Activated naive CD4-positive, alpha-beta T cell treated with anti-CD3 and anti-CD28 coated beads for 36 hours (primary cell): ENCODE measurements around the gene INS. TPM values are rescaled to one million over a fixed set of nuclear protein-coding genes. Genes with fewer than 3 reads are reported as not detected.
A peak's percentile ranks its signal among the peaks of the same experiment; 100 is the strongest.
"Not testable (repeated sequence)": the region's sequence is repeated elsewhere in the genome, so short reads cannot be mapped to it uniquely, and the experiment has no call there.

ENCODE experiments used
- CTCF ChIA-PET: fragments of 350-600 bp; sonication (Branson Sonifier 250); formaldehyde crosslinking; loops from one replicate; lab custom pipeline; 2021; ENCODE audit warnings: antibody characterized with exemption; lab: Charles Lee
- DNase-seq: peaks from one replicate; pipeline ENCODE4 v3.0.0-alpha.2; 2020
- H3K27ac Mint-ChIP-seq: one replicate; pipeline ENCODE4 v1.8.0; 2021; ENCODE audit warnings: mild to moderate bottlenecking, mixed read lengths
- H3K27me3 Mint-ChIP-seq: one replicate; pipeline ENCODE4 v1.8.0; 2021; ENCODE audit warnings: low read depth, mixed read lengths
- H3K36me3 Mint-ChIP-seq: one replicate; pipeline ENCODE4 v1.8.0; 2021; ENCODE audit warnings: low read depth, mixed read lengths
- H3K4me1 Mint-ChIP-seq: one replicate; pipeline ENCODE4 v1.8.0; 2021; ENCODE audit warnings: low read depth, mixed read lengths
- H3K4me3 Mint-ChIP-seq: one replicate; pipeline ENCODE4 v1.8.0; 2021; ENCODE audit warnings: mild to moderate bottlenecking, moderate library complexity, mixed read lengths
- H3K9me3 Mint-ChIP-seq: one replicate; pipeline ENCODE4 v1.8.0; 2021; ENCODE audit warnings: mixed read lengths
- intact Hi-C: fragments of 100-400 bp; cut with micrococcal nuclease; formaldehyde crosslinking; loops from one replicate; pipeline ENCODE4 v1.15.1; 2023
- total RNA-seq, 2 experiments: library from RNA; stranded (reverse); gene quantifications; one replicate each; pipeline ENCODE4 v1.2.3, GENCODE V29; 2021

The INS gene
- total RNA-seq, 2 experiments from 2014 or later, result not detected

DNA sequence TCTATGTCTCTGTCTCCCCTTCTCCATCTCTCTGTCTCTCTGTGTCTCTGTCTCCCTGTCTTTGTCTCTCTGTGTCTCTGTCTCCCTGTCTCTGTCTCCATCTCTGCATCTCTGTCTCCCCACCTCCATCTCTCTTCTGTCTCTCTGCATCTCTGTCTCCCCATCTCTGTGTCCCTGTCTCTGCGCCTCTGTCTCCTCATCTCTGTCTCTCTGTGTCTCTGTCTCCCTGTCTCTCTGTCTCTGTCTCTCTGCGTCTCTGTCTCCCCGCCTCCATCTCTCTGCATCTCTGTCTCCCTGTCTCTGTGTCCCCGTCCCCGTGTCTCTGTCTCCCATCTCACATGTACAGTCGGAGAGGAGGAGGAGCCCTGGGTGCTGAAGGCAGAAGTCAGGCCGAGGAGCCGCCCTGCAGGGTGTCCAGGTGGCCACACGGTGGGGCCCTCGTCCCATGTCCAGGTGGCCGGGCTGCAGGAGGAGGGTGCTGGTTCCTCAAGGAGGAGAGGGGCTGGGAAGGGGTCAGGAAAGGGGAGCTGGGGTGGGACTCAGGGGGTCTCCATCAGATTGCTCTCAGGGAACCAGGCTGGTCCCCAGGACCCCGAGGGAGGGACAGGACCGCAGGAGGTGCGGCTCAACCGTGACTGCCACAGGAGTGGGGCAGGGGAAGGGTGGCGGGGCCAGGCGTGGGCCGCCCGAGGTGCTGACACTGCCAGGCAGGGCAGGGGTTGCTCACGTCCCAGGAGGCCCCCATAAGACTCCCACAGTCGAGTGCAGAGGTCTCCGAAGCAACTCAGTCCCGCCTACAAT is 36.2 kb upstream of the INS start:
- H3K4me3 Mint-ChIP-seq, result no peak overlapping the region
- CTCF ChIA-PET, result interaction anchor here (1.1 to 3.5 kb wide), 6 partner anchors 11 to 223 kb away, joined by 3 to 27 read pairs (median 9); partner anchors contain the start of genes C11orf21 and TSPAN32
- DNase-seq, result peak; percentile 82
- no peaks in the 10 kb centered on the region for H3K9me3 Mint-ChIP-seq
- H3K4me1 Mint-ChIP-seq, result no peaks in the 10 kb centered on the region
- H3K27me3 Mint-ChIP-seq, result no peaks in the 10 kb centered on the region
- no peak overlapping the region for H3K27ac Mint-ChIP-seq
- H3K36me3 Mint-ChIP-seq, result no peaks in the 10 kb centered on the region
- intact Hi-C loops, result loop anchor here (1.0 to 10.0 kb wide), 4 partner anchors 102 to 338 kb away; partner anchors contain the start of gene TSSC4

DNA sequence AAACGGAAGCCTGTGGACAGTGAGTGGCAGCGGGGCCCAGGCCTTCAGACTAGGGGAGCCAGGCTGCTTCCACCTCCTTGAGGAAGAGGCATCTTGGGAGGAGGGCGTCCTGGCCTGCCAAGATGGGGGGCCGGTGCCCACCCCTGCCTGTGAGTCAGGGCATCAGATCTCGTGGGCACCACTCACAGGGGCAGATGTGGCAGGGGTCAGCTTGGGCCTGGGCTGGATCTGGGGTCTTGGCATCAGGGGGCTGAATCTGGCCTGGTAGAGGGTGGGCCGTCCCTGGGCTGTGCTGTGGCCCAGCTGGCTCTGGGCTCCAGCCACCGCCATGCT is 34.7 kb upstream of the INS start:
- CTCF ChIA-PET, result interaction anchor here (3.8 to 4.5 kb wide), 2 partner anchors 109 to 224 kb away, joined by 18 to 29 read pairs; no protein-coding TSS in a partner anchor
- no peak overlapping the region for H3K27ac Mint-ChIP-seq
- peaks cover 3% of the 10 kb centered on the region for H3K4me1 Mint-ChIP-seq
- H3K36me3 Mint-ChIP-seq, result no peaks in the 10 kb centered on the region
- intact Hi-C loops, result loop anchor here (5.0 to 10.0 kb wide), 2 partner anchors 207 to 339 kb away; partner anchors contain the start of gene TSSC4
- DNase-seq, result no peak
- H3K4me3 Mint-ChIP-seq, result no peak overlapping the region
- no peaks in the 10 kb centered on the region for H3K9me3 Mint-ChIP-seq
- no peaks in the 10 kb centered on the region for H3K27me3 Mint-ChIP-seq

DNA sequence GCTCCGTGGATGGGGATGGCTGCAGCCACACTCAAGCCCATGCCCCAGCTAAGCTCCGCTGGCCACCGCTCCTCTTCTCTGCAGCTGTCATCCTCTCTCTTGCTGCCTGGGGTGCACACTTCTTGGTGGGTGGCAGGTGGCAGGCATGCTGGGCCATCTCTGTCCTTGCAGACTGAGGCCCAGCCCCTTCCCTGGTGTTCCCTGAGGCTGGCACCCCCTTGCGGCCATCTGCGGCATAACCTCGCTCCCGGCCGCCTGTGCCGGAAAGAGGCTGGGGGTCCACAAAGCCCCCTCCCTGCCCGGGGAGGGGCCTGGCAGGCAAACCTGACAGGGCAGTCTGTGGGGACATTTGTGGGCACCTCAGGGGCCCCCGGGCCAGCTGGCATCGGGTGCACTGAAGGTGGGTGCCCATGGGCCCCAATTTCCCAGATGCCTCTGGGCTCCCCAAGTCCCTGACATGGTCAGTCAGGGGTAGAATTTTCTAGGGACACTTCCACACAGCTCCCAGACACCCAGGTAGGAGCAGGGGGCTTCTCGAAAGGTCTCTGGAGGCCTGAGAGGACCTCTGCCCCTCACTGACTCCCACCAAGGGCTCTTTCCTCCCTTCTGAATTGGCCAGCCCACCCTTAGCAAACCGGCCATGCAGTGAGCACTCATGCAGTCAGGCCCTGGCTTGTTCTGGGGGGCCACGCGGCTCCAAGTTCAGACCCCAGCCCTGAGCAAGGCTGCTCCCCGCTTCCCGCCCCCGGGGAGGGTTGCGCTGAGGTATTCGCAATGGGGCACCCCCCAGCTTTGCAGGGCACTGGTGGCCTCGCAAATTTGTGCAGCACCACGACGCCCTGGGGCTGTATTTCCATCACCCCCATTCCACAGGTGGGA is 34.1 kb upstream of the INS start:
- Mint-ChIP-seq H3K36me3 (no peaks in the 10 kb centered on the region), H3K4me1 (peaks cover 5% of the 10 kb centered on the region), H3K4me3 (no peak overlapping the region), H3K27ac (no peak overlapping the region), H3K27me3 (no peaks in the 10 kb centered on the region), H3K9me3 (no peaks in the 10 kb centered on the region)
- DNase-seq, result peak; percentile 58
- intact Hi-C loops, result loop anchor here (5.0 to 10.0 kb wide), 2 partner anchors 207 to 340 kb away; partner anchors contain the start of gene TSSC4
- CTCF ChIA-PET, result interaction anchor here (0.7 to 4.5 kb wide), 10 partner anchors 11 to 336 kb away, joined by 3 to 29 read pairs (median 5); no protein-coding TSS in a partner anchor

DNA sequence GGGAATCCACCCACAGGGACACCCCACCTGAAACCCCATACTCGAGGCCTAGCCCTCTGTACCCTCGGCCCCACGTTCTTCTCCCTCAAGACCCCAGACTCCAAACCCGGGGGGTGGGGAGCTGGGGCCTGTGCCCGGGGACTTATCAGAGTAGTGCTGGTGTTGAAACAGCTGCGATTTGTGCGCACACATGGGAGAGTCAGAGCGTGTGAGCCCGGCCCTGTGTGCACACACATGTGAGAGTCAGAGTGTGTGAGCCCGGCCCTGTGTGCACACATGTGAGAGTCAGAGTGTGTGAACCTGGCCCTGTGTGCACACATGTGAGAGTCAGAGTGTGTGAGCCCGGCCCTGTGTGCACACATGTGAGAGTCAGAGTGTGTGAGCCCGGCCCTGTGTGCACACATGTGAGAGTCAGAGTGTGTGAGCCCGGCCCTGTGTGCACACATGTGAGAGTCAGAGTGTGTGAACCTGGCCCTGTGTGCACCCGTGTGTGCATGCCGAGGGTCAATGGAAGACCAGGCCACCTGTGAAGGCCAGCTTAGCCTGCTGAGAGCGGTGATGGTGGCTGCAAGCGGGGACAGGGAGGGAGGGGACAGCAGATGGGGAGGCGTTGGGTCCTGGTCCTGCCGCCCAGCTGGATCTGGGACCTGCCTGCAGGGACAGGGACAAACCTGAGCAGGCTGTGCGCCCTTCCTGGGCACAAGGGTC is 33.0 kb upstream of the INS start:
- intact Hi-C loops, result loop anchor here (10.0 kb wide), 1 partner anchor 341 kb away; no protein-coding TSS in a partner anchor

DNA sequence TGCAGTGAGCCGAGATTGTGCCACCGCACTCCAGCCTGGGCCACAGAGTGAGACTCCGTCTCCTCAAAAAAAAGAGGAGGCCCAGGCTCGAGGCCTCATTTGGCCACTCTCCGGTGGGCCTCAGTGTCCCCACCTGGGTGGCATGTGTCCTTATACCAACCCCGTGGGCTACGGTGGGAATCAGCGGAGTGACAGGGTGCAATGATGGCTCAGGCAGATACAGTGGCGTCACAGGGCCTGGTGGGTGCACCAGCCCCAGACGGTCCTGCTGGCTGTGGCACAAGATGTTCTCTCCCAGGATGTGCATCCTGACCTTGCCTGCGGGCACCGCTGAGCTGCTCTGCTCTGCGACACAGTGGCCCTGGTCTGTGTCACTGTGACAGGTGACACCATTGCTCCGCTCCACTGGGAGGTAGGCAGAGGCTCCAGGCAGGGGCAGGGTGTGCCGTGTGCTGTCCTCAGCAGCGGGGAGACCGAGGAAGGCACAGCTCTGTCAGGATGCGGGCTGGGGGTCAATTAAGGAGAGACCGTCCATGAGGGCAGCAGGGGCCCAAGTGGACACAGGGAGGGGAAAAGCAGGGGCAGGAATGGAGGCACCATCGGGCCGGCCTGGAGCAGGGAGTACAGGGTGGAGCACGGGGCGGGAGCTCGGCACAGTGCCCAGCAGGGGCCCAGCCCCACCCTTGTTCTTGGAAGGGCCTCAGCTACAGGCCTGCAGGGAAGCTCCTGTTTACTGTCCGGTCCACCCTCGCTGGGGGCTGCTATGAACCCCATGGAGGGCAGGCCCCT is 32.3 kb upstream of the INS start:
- Mint-ChIP-seq H3K9me3 (no peaks in the 10 kb centered on the region), H3K4me3 (no peak overlapping the region), H3K27ac (no peak overlapping the region), H3K4me1 (peaks cover 5% of the 10 kb centered on the region), H3K36me3 (no peaks in the 10 kb centered on the region), H3K27me3 (no peaks in the 10 kb centered on the region)
- CTCF ChIA-PET, result interaction anchor here (1.1 to 4.5 kb wide), 5 partner anchors 30 to 338 kb away, joined by 3 to 29 read pairs (median 6); no protein-coding TSS in a partner anchor
- DNase-seq, result no peak
- intact Hi-C loops, result loop anchor here (10.0 kb wide), 1 partner anchor 342 kb away; no protein-coding TSS in a partner anchor

More for the DNA sequence above, 33.0 kb upstream of the INS start:
- not testable (repeated sequence) for H3K27me3 Mint-ChIP-seq, H3K9me3 Mint-ChIP-seq, H3K4me1 Mint-ChIP-seq, H3K27ac Mint-ChIP-seq, H3K4me3 Mint-ChIP-seq, DNase-seq, H3K36me3 Mint-ChIP-seq
- CTCF ChIA-PET, result interaction anchor here (0.7 to 4.5 kb wide), 10 partner anchors 10 to 338 kb away, joined by 3 to 29 read pairs (median 5); no protein-coding TSS in a partner anchor

DNA sequence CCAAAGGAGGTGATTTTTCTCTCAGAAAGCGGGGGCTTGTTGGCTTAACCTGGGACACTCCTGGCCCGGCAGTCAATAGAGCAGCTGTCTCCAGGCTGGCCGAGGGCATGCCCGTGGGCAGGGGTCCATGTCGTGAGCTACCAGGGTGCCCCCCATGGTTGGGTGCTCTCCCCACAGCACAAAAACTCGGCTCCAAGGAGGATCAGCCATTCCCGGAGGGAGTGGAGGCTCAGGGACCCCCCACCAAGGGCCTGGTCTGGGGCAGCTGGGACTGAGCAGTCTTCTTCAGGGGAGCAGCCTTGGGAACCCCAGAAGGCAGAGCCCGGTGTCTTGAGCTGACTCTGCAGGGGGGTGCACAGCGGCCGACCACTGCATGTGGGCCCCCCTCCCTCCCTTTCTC is 31.4 kb upstream of the INS start:
- intact Hi-C loops, result loop anchor here (10.0 kb wide), 1 partner anchor 342 kb away; no protein-coding TSS in a partner anchor
- Mint-ChIP-seq H3K4me1 (peaks cover 5% of the 10 kb centered on the region), H3K36me3 (no peaks in the 10 kb centered on the region), H3K27me3 (no peaks in the 10 kb centered on the region), H3K9me3 (no peaks in the 10 kb centered on the region), H3K27ac (no peak overlapping the region), H3K4me3 (no peak overlapping the region)
- CTCF ChIA-PET, result interaction anchor here (3.8 to 4.5 kb wide), 2 partner anchors 112 to 228 kb away, joined by 18 to 29 read pairs; no protein-coding TSS in a partner anchor
- DNase-seq, result no peak

DNA sequence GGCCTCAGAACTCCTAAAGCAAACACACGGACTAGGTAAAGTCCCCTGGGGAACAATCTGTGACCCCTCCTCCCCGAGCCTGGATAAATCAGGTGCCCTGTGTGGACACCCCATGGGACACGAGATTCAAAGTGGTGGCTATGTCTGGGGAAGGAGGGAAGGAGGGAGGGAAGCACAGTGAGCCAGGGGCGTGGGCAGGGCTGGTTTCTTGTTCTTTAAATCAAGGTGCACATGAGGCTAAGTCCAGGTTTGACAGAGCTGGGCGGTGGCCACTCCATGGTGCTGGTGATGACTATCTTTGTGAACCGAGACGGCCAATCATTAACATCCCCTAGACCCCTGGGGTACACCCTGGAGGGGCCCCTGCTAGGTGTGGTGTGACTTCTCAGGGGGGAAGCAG is 30.9 kb upstream of the INS start:
- Mint-ChIP-seq H3K4me3 (no peak overlapping the region), H3K27ac (no peak overlapping the region), H3K36me3 (no peaks in the 10 kb centered on the region), H3K27me3 (no peaks in the 10 kb centered on the region), H3K4me1 (peaks cover 5% of the 10 kb centered on the region), H3K9me3 (no peaks in the 10 kb centered on the region)
- CTCF ChIA-PET, result interaction anchor here (4.5 kb wide), 1 partner anchor 228 kb away, joined by 18 read pairs; no protein-coding TSS in a partner anchor
- DNase-seq, result no peak
- intact Hi-C loops, result loop anchor here (10.0 kb wide), 1 partner anchor 343 kb away; no protein-coding TSS in a partner anchor

DNA sequence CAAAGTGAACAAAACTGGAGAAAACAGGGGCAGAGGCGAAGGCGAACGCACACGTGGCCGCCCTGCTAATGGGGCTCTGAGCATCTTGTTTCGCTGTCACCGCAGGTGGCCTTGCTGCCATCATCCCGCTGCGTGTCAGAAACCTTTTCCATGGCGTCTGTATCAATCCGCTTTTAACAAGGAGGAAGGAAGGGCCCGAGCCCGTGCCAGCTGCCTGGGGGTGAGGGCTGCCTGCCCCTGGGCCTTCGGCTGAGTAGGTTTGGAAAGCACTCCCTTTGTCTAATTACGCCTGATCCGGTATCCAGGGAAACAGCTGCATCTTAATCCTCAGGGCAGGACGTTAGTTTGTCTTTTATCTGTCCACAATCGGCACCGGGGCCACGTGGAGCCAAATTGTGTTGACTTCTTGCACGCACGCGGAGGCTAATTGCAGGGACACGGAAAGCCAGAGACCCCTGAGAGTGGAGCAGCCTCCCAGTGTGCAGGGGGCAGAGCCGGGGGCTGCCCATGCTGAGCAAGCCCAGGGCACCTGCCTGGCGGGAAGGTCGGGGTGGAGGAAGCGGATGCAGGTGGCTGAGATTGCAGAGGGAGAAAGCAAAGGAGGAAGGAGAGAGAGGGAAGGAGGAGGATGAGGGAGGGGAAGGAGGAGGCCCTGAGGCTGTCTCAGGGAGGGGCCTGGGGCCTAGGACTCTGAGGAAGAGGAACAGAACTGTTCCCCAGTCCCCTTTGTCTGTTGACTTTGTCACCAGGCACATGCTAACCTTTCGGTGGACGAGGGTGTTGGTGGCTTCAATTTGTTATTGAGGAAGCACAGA is 29.9 kb upstream of the INS start:
- no peaks in the 10 kb centered on the region for H3K27me3 Mint-ChIP-seq
- no peak for DNase-seq
- no peak overlapping the region for H3K27ac Mint-ChIP-seq
- H3K4me1 Mint-ChIP-seq, result peaks cover 5% of the 10 kb centered on the region
- H3K9me3 Mint-ChIP-seq, result no peaks in the 10 kb centered on the region
- intact Hi-C loops, result loop anchor here (10.0 kb wide), 1 partner anchor 344 kb away; no protein-coding TSS in a partner anchor
- H3K36me3 Mint-ChIP-seq, result no peaks in the 10 kb centered on the region
- CTCF ChIA-PET, result no interaction called here
- H3K4me3 Mint-ChIP-seq, result no peak overlapping the region

DNA sequence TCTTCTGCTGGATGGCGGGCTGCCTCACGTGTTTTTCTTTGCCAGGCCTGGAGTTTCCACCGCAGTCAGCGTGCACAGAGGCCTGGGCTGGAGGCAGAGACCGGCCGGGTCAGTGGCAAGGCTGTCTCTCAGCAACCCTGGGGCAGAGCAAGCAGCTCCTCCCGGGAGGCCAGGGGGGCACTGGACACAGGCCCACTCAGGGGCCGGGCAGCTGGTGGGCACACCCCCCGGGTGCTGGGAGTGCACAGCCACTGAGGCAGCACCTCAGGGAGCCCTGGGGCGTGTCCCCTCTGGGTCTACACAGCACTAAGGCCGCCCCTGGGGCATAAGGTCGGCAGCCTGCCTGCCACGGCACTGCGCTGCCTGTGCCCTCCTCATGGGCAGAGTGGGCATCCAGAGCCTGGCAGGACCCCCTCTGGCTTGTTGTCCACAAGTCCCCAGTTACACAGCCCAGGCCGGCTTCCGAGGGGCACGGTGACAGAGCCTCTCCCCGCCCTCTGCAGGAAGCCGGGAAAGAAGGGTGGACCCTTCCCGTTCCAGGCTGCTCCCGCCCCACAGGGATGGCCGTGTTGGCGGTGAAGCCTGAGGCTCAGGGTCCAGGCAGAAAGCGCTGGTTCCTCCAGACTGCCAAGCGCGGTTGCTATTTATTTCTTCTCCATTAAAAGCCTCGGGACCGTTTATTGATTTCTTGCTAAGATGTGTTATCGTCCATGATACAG is 29.1 kb upstream of the INS start:
- no peaks in the 10 kb centered on the region for H3K9me3 Mint-ChIP-seq
- CTCF ChIA-PET, result interaction anchor here (0.6 kb wide), 1 partner anchor 749 kb away, joined by 3 read pairs; no protein-coding TSS in a partner anchor
- intact Hi-C loops, result loop anchor here (10.0 kb wide), 1 partner anchor 345 kb away; no protein-coding TSS in a partner anchor
- no peak overlapping the region for H3K27ac Mint-ChIP-seq
- no peaks in the 10 kb centered on the region for H3K36me3 Mint-ChIP-seq
- DNase-seq, result no peak
- no peak overlapping the region for H3K4me3 Mint-ChIP-seq
- H3K27me3 Mint-ChIP-seq, result no peaks in the 10 kb centered on the region
- H3K4me1 Mint-ChIP-seq, result peaks cover 5% of the 10 kb centered on the region

DNA sequence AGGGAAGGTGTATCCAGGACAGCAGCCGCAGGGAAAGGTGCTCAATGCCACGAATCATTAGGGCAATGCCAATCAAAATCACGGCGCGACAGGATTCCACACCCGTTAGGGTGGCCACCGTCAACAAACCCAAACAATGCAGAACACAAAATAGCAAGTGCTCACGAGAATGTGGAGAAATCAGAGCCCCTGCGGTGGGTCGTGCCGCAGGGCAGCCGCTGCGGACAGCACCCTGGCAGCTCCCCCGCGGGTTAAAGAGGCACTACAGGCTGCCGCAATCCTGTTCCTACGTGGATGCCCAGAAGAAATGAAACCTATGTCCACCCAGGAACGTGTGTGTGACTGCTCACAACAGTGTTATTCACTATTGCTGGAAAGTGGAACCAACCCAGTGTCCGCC is 27.7 kb upstream of the INS start:
- no peaks in the 10 kb centered on the region for H3K27me3 Mint-ChIP-seq
- H3K9me3 Mint-ChIP-seq, result no peaks in the 10 kb centered on the region
- peaks cover 5% of the 10 kb centered on the region for H3K4me1 Mint-ChIP-seq
- no peak overlapping the region for H3K27ac Mint-ChIP-seq
- DNase-seq, result no peak
- intact Hi-C loops, result no loop called here
- H3K36me3 Mint-ChIP-seq, result no peaks in the 10 kb centered on the region
- CTCF ChIA-PET, result no interaction called here
- H3K4me3 Mint-ChIP-seq, result no peak overlapping the region
